K562 treated with DMSO at 1 percent for 24 hours (cell line): ENCODE measurements around the gene GFY. TPM values are rescaled to one million over a fixed set of nuclear protein-coding genes. Genes with fewer than 3 reads are reported as not detected.

Source experiments
- total RNA-seq: library from RNA; unstranded; fragments of 300-600 nt; gene quantifications from 2 replicates; pipeline ENCODE4 v1.2.3, GENCODE V29; 2022; ENCODE audit warnings: low read depth; ENCODE audit not compliant: insufficient read depth

GFY gene, protein sequence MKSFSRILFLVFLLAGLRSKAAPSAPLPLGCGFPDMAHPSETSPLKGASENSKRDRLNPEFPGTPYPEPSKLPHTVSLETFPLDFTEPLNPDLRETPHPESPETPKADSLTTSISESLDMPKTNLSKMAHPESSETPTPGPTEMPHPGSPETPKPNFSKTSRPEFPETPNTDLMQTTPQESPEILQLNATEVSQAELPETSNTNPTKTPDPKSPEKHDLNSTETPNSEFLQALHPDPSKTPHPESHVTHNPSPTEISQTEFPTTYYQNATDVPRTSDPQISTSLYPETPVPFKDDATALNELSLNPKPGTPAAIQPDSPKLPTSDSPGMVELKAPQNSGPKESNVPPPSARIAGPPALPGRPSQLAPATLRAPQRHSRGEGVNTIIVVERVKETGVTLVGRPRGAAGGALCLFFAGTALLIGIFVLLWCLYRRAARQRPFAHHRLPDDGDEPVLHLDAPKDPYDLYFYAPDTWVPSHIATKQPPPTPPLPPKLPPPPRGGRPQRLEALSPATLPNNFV
- total RNA-seq, result 0.27 and 0.44 TPM in 2 replicates

DNA sequence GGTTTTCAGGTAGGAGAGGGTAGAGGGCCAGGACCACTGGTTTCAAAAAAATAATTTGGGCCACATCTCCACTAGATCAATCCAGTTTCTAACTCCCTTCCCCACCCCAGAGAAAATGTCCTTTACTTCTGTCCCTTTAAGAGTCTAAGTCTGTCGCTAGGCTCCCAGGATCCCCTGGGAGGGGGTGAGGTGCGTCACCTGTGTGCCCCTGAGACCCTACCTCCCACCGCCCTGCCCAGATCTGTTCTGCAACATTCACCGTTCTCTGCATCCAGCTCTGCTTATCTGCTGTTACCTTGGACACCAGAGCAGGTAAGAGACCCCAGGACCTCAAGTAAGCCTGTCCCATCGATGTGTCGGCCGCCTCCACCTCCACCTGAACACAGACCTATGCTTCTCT is at the start of gene GFY:
Gene GFY, plus strand, starts transcription at position 211 of the 400 bp plus-strand sequence. CDS start 1,043 bp downstream, outside the sequence.

DNA sequence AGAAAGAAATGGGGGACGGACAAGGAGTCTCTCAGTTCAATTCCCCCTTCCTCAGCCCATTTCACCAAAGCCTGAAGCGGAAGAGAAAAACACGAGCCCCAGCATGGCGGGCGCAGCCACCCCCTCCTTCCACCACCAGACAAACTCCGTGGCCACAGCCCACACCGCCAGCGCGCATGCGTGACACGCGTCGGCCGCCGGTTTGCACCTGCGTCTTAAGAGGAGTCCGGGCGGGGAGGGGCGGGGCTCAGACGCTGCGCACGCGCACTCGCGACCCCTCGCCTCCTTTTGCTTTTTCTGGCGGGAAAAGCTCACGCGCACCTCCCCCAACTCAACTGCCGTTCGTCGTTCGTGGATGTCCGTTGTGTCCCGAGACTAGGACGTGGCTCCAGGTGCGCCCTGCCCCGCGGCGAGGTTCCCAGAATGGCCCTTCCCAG is 37.2 kb upstream of the GFY start, which contains the start of gene KASH5:
Gene KASH5, plus strand, starts transcription at position 314 of the 437 bp plus-strand sequence. CDS start 2,635 bp downstream, outside the sequence.

DNA sequence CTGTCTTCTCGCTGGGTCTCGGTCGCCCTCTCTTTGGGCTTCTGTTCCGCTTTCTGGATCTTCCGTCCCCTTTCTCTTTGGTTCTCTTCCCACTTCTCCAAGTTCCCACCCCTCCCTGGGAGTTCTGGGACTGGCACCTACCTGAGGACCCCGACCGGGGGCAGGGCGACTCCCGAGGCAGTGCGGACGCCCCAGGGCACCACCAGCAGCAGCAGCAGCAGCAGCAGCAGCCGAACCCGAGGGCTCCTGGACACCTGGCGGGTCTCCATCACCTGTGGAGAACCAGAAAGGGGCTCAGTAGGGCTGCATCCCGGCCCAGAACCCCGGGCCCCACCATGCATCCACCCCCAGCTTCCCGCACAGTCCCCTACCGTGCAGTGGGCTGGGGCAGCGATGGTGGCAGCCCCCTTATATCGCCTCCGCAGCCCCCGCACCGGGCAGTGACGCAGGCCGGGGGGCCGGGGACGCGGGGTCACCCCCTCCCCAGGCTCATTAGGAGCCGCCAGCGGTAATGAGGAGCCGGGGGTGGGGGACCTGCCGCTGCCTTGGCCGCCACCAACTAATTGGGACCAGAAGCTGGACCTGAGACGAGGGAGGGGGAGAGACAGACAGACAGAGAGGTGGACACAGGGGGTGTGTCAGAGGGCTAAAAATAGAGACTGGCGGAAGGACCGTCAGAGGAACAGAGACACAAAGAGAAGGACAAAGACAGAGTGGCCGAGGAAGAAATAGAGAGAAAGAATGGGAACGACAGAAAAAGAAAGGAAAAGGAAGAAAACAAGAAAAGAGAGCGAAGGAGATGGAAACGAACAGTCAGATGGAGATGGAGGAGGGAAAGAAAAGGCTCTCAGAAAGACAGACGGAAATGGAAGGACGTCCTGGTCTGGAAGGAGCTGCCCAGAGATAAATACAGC is 1.9 kb upstream of the GFY start, which contains the start of gene PTH2:
Gene PTH2, minus strand, starts transcription at position 371 of the 914 bp plus-strand sequence. Its CDS starts 102 bp downstream, at position 269.

DNA sequence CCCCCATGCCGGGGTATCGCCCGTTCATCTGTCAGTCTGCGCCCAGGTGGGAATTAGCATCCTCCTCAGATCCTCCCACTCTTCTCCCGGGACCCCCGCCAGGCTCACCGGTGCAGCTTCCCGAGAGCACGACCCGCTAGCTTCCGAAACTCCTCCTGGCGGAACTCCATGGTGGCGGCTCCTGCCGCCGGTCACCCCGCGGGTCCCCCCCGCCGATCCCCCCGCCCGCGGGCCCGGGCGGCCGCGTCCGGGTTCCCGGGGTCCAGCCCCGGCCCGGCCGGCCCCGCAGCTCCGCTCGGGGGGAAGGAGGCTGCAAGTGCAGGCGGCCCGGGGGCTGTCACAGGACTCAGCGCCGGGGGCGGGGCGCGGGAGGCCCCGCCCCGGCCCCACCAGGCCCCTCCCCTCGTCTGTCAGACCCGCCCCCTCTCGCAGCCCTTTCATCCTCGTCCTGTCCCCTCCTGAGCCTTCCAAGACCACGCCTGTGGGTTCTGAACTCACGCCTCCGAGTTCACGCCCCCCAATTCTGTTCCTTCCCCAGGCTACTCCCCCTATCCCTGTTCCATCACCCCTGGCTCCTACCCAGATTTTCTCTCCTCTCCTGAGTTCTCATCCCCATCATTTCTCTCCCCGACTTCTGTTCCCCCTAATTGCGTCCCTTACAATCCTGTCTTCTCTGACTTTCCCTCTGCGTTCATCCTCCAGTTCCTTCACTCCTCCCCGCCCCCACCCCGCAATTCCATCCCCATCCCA is 16.2 kb downstream of the GFY start, which contains the start of gene SLC17A7:
Gene SLC17A7, minus strand, starts transcription at position 318 of the 750 bp plus-strand sequence. Its CDS starts 148 bp downstream, at position 170.

DNA sequence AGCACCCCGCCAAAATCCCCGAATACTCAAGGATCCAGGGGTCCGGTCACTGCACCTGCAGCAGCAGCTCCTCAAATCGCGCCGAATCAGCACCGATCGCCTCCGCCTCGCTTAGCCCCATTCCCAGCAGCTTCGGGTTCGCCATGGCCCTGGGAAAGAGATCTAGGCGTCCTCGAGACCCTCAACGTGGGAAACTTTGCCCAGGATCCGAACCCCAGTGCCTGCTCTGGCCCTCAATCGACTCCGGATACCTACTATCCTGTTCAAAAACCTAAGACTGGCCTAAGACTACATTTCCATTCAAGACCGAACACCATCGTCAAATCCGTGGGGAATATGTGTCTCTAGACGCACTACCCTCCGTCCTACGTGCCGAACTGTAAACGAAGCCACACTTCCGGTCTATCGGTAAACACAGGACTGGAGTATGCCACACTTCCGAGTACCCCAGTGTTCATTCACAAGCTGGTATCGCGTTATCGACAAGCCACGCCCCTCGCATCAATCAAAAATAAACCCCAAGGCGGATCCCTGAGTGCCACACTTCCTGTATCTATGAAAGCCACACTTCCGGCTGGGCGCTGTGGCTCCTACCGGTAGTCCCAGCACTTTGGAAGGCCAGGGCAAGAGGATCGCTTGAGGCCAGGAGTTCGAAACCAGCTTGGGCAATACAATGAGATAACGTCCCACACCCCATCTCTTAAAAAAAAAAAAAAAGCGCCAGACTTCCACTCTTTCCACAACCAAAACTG is 26.4 kb downstream of the GFY start, which contains the start of gene PIH1D1:
Gene PIH1D1, minus strand, starts transcription at position 385 of the 752 bp plus-strand sequence. Its CDS starts 240 bp downstream, at position 145.

DNA sequence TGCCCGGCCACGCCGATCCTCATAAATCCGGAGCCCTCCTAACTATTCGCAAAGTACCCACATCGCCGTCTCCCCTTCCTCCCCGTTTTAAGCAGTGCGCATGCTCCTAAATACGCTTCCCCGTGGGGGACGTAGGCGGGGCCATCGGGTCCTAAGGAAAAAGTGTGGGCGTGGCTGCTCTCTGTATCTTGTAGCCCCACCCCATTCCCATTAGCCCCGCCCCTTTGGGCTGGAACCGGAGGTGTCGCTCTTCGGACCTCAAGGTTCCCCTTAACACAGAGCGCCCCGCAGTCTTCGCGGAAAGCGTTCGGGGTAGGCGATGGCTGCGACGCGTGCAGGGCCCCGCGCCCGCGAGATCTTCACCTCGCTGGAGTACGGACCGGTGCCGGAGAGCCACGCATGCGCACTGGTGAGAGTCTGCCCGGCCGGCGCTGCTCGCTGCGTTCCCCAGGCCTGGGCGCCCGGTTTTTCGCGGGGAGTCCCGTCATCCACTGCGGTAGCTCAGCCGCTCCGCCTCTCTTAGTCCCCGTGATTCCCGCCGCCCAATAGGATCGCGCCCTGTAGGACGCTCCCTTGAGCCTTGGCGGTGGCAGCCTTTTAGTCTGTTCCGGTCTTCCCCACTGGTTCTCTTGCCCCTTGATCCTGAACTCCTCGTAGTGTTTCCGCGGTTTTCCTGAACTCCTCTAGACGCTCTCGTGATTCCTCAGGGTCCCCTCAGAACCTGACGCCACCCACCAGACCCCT is 28.0 kb downstream of the GFY start, which contains the start of gene ALDH16A1:
Gene ALDH16A1, plus strand, starts transcription at position 213 of the 744 bp plus-strand sequence. Its CDS starts 107 bp downstream, at position 320.

DNA sequence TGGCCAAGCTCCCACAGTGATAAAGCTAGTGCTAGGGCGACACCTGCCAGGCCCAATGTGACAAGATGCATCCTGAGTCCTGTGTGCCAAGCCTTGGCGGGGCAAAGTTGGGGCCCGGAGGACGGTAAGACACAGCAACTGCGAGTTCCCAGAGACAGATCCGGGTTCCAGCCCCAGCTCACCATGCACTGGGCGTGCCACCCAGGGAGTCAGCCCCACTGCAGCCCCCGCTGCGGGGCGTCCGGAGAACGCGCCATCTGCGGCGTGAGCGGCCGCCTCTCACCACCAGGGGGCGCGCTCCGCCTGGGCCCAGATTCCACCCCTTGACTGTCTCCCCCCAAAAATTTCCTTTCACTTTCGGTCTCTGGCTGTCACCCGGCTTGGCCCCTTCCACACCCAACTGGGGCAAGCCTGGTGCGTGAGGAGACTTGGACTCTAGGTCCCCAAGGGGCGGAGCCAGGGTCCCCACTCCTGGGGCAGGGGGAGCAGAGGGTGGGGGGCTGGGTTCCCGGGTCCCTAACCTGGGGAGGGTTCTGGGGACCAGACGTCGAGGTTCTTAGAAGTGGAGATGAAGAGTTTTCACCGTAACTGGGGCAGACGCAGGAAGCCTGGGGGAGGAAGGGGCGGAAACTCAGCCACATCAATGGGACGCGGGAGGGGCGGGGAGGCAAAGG is 48.8 kb downstream of the GFY start, which contains the start of gene FLT3LG:
Gene FLT3LG, plus strand, starts transcription at position 348 of the 674 bp plus-strand sequence. CDS start 425 bp downstream, outside the sequence.

Other genes starting within 250 kb of the GFY start
- 0.61 and 0.95 TPM in 2 replicates for gene SLC6A16, start 100.2 kb upstream of the GFY start, total RNA-seq
- 30.7 and 44.8 TPM in 2 replicates for gene CD37, start 90.0 kb upstream of the GFY start, total RNA-seq
- gene TEAD2, start 63.0 kb upstream of the GFY start, total RNA-seq, result 14.9 and 17.3 TPM in 2 replicates
- 1.6 and 2.1 TPM in 2 replicates for gene DKKL1, start 61.5 kb upstream of the GFY start, total RNA-seq
- 0.87 and 3.0 TPM in 2 replicates for gene KASH5, start 37.1 kb upstream of the GFY start, total RNA-seq
- not detected in 2 replicates for gene PTH2, start 1.9 kb upstream of the GFY start, total RNA-seq
- 13.7 and 13.9 TPM in 2 replicates for gene SLC17A7, start 16.1 kb downstream of the GFY start, total RNA-seq
- gene PIH1D1, start 26.4 kb downstream of the GFY start, total RNA-seq, result 161 and 190 TPM in 2 replicates
- 39.6 and 44.0 TPM in 2 replicates for gene ALDH16A1, start 27.8 kb downstream of the GFY start, total RNA-seq
- gene FLT3LG, start 48.8 kb downstream of the GFY start, total RNA-seq, result 14.1 and 27.0 TPM in 2 replicates
- 8,520 and 8,538 TPM in 2 replicates for gene RPL13A, start 62.2 kb downstream of the GFY start, total RNA-seq
- gene RPS11, start 71.0 kb downstream of the GFY start, total RNA-seq, result 6,778 and 6,779 TPM in 2 replicates
- gene FCGRT, start 87.3 kb downstream of the GFY start, total RNA-seq, result 9.5 and 12.6 TPM in 2 replicates
- 7.0 and 7.2 TPM in 2 replicates for gene RCN3, start 102.6 kb downstream of the GFY start, total RNA-seq
- gene NOSIP, start 155.2 kb downstream of the GFY start, total RNA-seq, result 389 and 390 TPM in 2 replicates
- 0.47 and 0.51 TPM in 2 replicates for gene PRRG2, start 155.9 kb downstream of the GFY start, total RNA-seq
- 18.3 and 18.5 TPM in 2 replicates for gene PRR12, start 165.8 kb downstream of the GFY start, total RNA-seq
- 42.8 and 46.4 TPM in 2 replicates for gene RRAS, start 214.8 kb downstream of the GFY start, total RNA-seq
- gene SCAF1, start 216.8 kb downstream of the GFY start, total RNA-seq, result 76.9 and 81.6 TPM in 2 replicates
- gene IRF3, start 240.5 kb downstream of the GFY start, total RNA-seq, result 116 and 131 TPM in 2 replicates
- gene BCL2L12, start 240.5 kb downstream of the GFY start, total RNA-seq, result 269 and 286 TPM in 2 replicates